SU-DHL-6 (cell line): ENCODE data around the gene SLC30A5.

ENCODE experiments used
- H2AFZ ChIP-seq: fragments of 200-600 bp; sonication (generic); 2 replicates; pipeline ENCODE4 v1.6.1; 2014; ENCODE audit warnings: low read depth, mild to moderate bottlenecking, moderate library complexity, mixed read lengths, antibody characterized with exemption, low read length; ENCODE audit not compliant: severe bottlenecking
- H3F3A ChIP-seq: fragments of 200-600 bp; shearing (Covaris generic); 2 replicates; pipeline ENCODE4 v1.6.0; 2016; ENCODE audit warnings: antibody characterized with exemption, mild to moderate bottlenecking; ENCODE audit not compliant: insufficient read depth
- H3K27ac ChIP-seq: fragments of 200-600 bp; sonication (generic); 2 replicates; pipeline ENCODE4 v1.5.1; 2016; ENCODE audit warnings: low read depth, mild to moderate bottlenecking, low read length, moderate library complexity, mixed read lengths
- H3K27me3 ChIP-seq: fragments of 200-600 bp; sonication (generic), shearing (Covaris generic); 2 replicates; pipeline ENCODE4 v1.6.0; 2014; ENCODE audit warnings: mild to moderate bottlenecking, low read length
- H3K36me3 ChIP-seq: fragments of 200-600 bp; sonication (generic); 2 replicates; pipeline ENCODE4 v1.6.1; 2014; ENCODE audit warnings: mild to moderate bottlenecking, low read length, mixed read lengths
- H3K4me2 ChIP-seq: fragments of 300-600, 200-600 bp; shearing (Covaris generic), sonication (generic); 2 replicates; pipeline ENCODE4 v1.6.0; 2014; ENCODE audit warnings: low read length, low read depth, mild to moderate bottlenecking; ENCODE audit not compliant: poor library complexity, severe bottlenecking
- H3K4me3 ChIP-seq: fragments of 200-600 bp; sonication (generic); 2 replicates; pipeline ENCODE4 v1.5.1; 2014; ENCODE audit warnings: antibody characterized with exemption, low read length, mild to moderate bottlenecking, mixed read lengths; ENCODE audit not compliant: insufficient read depth, poor library complexity, severe bottlenecking
- H3K79me2 ChIP-seq: fragments of 200-600 bp; sonication (generic); 2 replicates; pipeline ENCODE4 v1.6.1; 2014; ENCODE audit warnings: mild to moderate bottlenecking, low read length, moderate library complexity; ENCODE audit not compliant: insufficient read depth
- H3K9ac ChIP-seq: fragments of 200-600 bp; sonication (generic); 2 replicates; pipeline ENCODE4 v1.7.0; 2014; ENCODE audit warnings: mild to moderate bottlenecking, low read length
- H3K9me2 ChIP-seq: fragments of 200-600 bp; sonication (generic); replicated peaks from 2 replicates; pipeline ENCODE4 v1.6.1; 2014; ENCODE audit warnings: low read length; ENCODE audit not compliant: insufficient read depth
- H3K9me3 ChIP-seq: fragments of 200-600 bp; sonication (generic); 2 replicates; pipeline ENCODE4 v1.6.1; 2014; ENCODE audit warnings: low read length, mixed read lengths; ENCODE audit not compliant: insufficient read depth
- H4K20me1 ChIP-seq: fragments of 200-600 bp; sonication (generic); 2 replicates; pipeline ENCODE4 v1.6.1; 2014; ENCODE audit warnings: low read depth, mild to moderate bottlenecking, antibody characterized with exemption, low read length, moderate library complexity, mixed read lengths
- CTCF ChIP-seq: fragments of 200-600 bp; sonication (generic); IDR thresholded peaks from one replicate; pipeline ENCODE4 v1.5.1; 2017; ENCODE audit warnings: antibody characterized with exemption, mild to moderate bottlenecking, low read length, moderate library complexity; ENCODE audit not compliant: insufficient read depth, poor library complexity, severe bottlenecking
- EZH2phosphoT487 ChIP-seq: fragments of 200-600 bp; sonication (generic), shearing (Covaris generic); conservative IDR thresholded peaks from 2 replicates; pipeline ENCODE4 v1.6.1; 2018; ENCODE audit warnings: mild to moderate bottlenecking, antibody characterized with exemption, low read length, moderate library complexity, mixed read lengths

SLC30A5 gene

GRCh38 chr5:69049151-69049550 lies 44.7 kb upstream of the SLC30A5 start:
- Histone ChIP-seq H4K20me1 (no peaks in the 10 kb centered on the region), H3K27ac (no peak overlapping the region), H3K9me2 (no peaks in the 10 kb centered on the region), H3K27me3 (no peaks in the 10 kb centered on the region), H3K9ac (no peak overlapping the region), H2AFZ (no peak overlapping the region), H3K4me3 (no peak overlapping the region), H3F3A (0 out of 2 replicates have a peak, but pooled peaks cover 3% of the 10 kb centered on the region), H3K4me2 (no peak overlapping the region), H3K79me2 (no peaks in the 10 kb centered on the region), H3K9me3 (no peaks in the 10 kb centered on the region), H3K36me3 (no peaks in the 10 kb centered on the region)
- no peak for TF ChIP-seq EZH2phosphoT487
- no peak for TF ChIP-seq CTCF

- no peaks in the 10 kb centered on the region for H4K20me1 ChIP-seq
- H3K36me3 ChIP-seq = no peaks in the 10 kb centered on the region
- no peak overlapping the region for H3K4me2 ChIP-seq
- no peaks in the 10 kb centered on the region for H3K27me3 ChIP-seq
- H3K9ac ChIP-seq = no peak overlapping the region
- H3F3A ChIP-seq = no peaks in the 10 kb centered on the region
- no peaks in the 10 kb centered on the region for H3K9me3 ChIP-seq
- H3K27ac ChIP-seq = no peak overlapping the region
- H3K9me2 ChIP-seq = no peaks in the 10 kb centered on the region
- H2AFZ ChIP-seq = no peak overlapping the region
- H3K4me3 ChIP-seq = no peak overlapping the region
- H3K79me2 ChIP-seq = no peaks in the 10 kb centered on the region
- TF ChIP-seq EZH2phosphoT487 (no peak), CTCF (no peak)
These were observed 44.0 kb upstream of the SLC30A5 start for GRCh38 chr5:69049796-69050195.

- no peaks in the 10 kb centered on the region for H3F3A ChIP-seq
- no peak overlapping the region for H3K27ac ChIP-seq
- H3K4me3 ChIP-seq = no peak overlapping the region
- no peaks in the 10 kb centered on the region for H3K36me3 ChIP-seq
- no peak for TF ChIP-seq EZH2phosphoT487
- no peak for TF ChIP-seq CTCF
- H2AFZ ChIP-seq = no peak overlapping the region
- H3K27me3 ChIP-seq = no peaks in the 10 kb centered on the region
- no peaks in the 10 kb centered on the region for H4K20me1 ChIP-seq
- H3K9me3 ChIP-seq = no peaks in the 10 kb centered on the region
- H3K79me2 ChIP-seq = no peaks in the 10 kb centered on the region
- no peak overlapping the region for H3K4me2 ChIP-seq
- no peak overlapping the region for H3K9ac ChIP-seq
- no peaks in the 10 kb centered on the region for H3K9me2 ChIP-seq
These were observed 43.6 kb upstream of the SLC30A5 start for GRCh38 chr5:69050214-69050613.
